Neural cell (in vitro differentiated cells): Measurements from ENCODE around the gene MALRD1.
A peak's percentile ranks its signal among the peaks of the same experiment; 100 is the strongest.

Experiments
- CTCF ChIP-seq: fragments of 450-650 bp; IDR thresholded peaks from 2 replicates; pipeline ENCODE4 v1.5.1; 2014; ENCODE audit warnings: antibody characterized with exemption, mild to moderate bottlenecking, moderate library complexity; ENCODE audit not compliant: poor library complexity, severe bottlenecking
- EP300 ChIP-seq: fragments of 450-650 bp; conservative IDR thresholded peaks from 2 replicates; pipeline ENCODE4 v1.6.1; 2014; ENCODE audit warnings: antibody characterized with exemption, mild to moderate bottlenecking, moderate library complexity; ENCODE audit not compliant: poor library complexity, severe bottlenecking
- POLR2AphosphoS5 ChIP-seq: IDR thresholded peaks from 2 replicates; pipeline ENCODE4 v1.6.1; 2012
- RAD21 ChIP-seq: fragments of 450-650 bp; conservative IDR thresholded peaks from 2 replicates; pipeline ENCODE4 v1.6.1; 2014; ENCODE audit warnings: antibody characterized with exemption, mild to moderate bottlenecking, moderate library complexity
- TF ChIP-seq, protein P1 (sequence below): IDR thresholded peaks from 2 replicates; pipeline ENCODE4 v1.6.1; 2012; ENCODE audit warnings: borderline replicate concordance

GRCh38 chr10:19541299-19541698, 492.7 kb downstream of the MALRD1 start:
- TF ChIP-seq CTCF (no peak), EP300 (peak; percentile 91), RAD21 (no peak), POLR2AphosphoS5 (peak; percentile 43)
- TF ChIP-seq, protein P1, sequence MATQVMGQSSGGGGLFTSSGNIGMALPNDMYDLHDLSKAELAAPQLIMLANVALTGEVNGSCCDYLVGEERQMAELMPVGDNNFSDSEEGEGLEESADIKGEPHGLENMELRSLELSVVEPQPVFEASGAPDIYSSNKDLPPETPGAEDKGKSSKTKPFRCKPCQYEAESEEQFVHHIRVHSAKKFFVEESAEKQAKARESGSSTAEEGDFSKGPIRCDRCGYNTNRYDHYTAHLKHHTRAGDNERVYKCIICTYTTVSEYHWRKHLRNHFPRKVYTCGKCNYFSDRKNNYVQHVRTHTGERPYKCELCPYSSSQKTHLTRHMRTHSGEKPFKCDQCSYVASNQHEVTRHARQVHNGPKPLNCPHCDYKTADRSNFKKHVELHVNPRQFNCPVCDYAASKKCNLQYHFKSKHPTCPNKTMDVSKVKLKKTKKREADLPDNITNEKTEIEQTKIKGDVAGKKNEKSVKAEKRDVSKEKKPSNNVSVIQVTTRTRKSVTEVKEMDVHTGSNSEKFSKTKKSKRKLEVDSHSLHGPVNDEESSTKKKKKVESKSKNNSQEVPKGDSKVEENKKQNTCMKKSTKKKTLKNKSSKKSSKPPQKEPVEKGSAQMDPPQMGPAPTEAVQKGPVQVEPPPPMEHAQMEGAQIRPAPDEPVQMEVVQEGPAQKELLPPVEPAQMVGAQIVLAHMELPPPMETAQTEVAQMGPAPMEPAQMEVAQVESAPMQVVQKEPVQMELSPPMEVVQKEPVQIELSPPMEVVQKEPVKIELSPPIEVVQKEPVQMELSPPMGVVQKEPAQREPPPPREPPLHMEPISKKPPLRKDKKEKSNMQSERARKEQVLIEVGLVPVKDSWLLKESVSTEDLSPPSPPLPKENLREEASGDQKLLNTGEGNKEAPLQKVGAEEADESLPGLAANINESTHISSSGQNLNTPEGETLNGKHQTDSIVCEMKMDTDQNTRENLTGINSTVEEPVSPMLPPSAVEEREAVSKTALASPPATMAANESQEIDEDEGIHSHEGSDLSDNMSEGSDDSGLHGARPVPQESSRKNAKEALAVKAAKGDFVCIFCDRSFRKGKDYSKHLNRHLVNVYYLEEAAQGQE: no peak
